Trophoblast cell (in vitro differentiated cells and primary cell): ENCODE results near the gene DYRK3.

Experiments used
- DNase-seq, 2 donors: peaks; one replicate each; pipeline ENCODE4 v3.0.0-alpha.2; 2016
- H2AFZ ChIP-seq: 2 replicates; pipeline ENCODE4 v1.6.1; 2013; ENCODE audit warnings: low read length, moderate library complexity, mild to moderate bottlenecking; ENCODE audit not compliant: insufficient read depth, poor library complexity
- H2AK5ac ChIP-seq: 2 replicates; pipeline ENCODE4 v1.6.1; 2013; ENCODE audit warnings: mild to moderate bottlenecking, low read length
- H2BK120ac ChIP-seq: 2 replicates; pipeline ENCODE4 v1.6.1; 2013; ENCODE audit warnings: low read length, mild to moderate bottlenecking, moderate library complexity; ENCODE audit not compliant: insufficient read depth, poor library complexity
- H2BK12ac ChIP-seq: 2 replicates; pipeline ENCODE4 v1.6.1; 2013; ENCODE audit warnings: mild to moderate bottlenecking, low read length, moderate library complexity
- H2BK5ac ChIP-seq: 2 replicates; pipeline ENCODE4 v1.6.1; 2013; ENCODE audit warnings: low read length, low read depth, moderate library complexity, mild to moderate bottlenecking; ENCODE audit not compliant: poor library complexity
- H3K14ac ChIP-seq: 2 replicates; pipeline ENCODE4 v1.6.1; 2013; ENCODE audit warnings: mild to moderate bottlenecking, low read length
- H3K18ac ChIP-seq: 2 replicates; pipeline ENCODE4 v1.6.1; 2013; ENCODE audit warnings: mild to moderate bottlenecking, low read length
- H3K23ac ChIP-seq: 2 replicates; pipeline ENCODE4 v1.6.1; 2013; ENCODE audit warnings: low read length
- H3K27ac ChIP-seq: 2 replicates; pipeline ENCODE4 v1.5.1; 2013; ENCODE audit warnings: low read depth, mild to moderate bottlenecking, inconsistent platforms, low read length, moderate library complexity
- H3K27me3 ChIP-seq: 2 replicates; pipeline ENCODE4 v1.6.1; 2013; ENCODE audit warnings: inconsistent platforms, mild to moderate bottlenecking, low read length, moderate library complexity; ENCODE audit not compliant: insufficient read depth
- H3K36me3 ChIP-seq, 2 experiments: 1 replicate in 1 of 2; 2 replicates in 1 of 2; pipeline ENCODE4 v1.6.1; 2013; ENCODE audit warnings: low read length in 2 of 2, mild to moderate bottlenecking in 2 of 2, moderate library complexity in 1 of 2; ENCODE audit not compliant: insufficient read depth in 2 of 2, control insufficient read depth in 1 of 2
- H3K4ac ChIP-seq: 2 replicates; pipeline ENCODE4 v1.6.1; 2013; ENCODE audit warnings: low read depth, mild to moderate bottlenecking, low read length, moderate library complexity
- H3K4me1 ChIP-seq, 2 experiments: 1 replicate in 1 of 2; 2 replicates in 1 of 2; pipeline ENCODE4 v1.6.1; 2013; ENCODE audit warnings: low read length in 2 of 2, mild to moderate bottlenecking in 2 of 2, moderate library complexity in 1 of 2; ENCODE audit not compliant: insufficient read depth in 2 of 2, control insufficient read depth in 1 of 2
- H3K4me2 ChIP-seq: 2 replicates; pipeline ENCODE4 v1.6.1; 2013; ENCODE audit warnings: inconsistent platforms, mild to moderate bottlenecking, low read length, moderate library complexity
- H3K4me3 ChIP-seq: 2 replicates; pipeline ENCODE4 v1.5.1; 2013; ENCODE audit warnings: mild to moderate bottlenecking, low read depth, low read length, inconsistent platforms
- H3K79me1 ChIP-seq: one replicate; pipeline ENCODE4 v1.6.1; 2013; ENCODE audit warnings: low read length
- H3K79me2 ChIP-seq: 2 replicates; pipeline ENCODE4 v1.6.1; 2013; ENCODE audit warnings: low read length, mild to moderate bottlenecking; ENCODE audit not compliant: control insufficient read depth, insufficient read depth, poor library complexity
- H3K9ac ChIP-seq: 2 replicates; pipeline ENCODE4 v1.6.1; 2013; ENCODE audit warnings: mild to moderate bottlenecking, low read length
- H3K9me3 ChIP-seq: 2 replicates; pipeline ENCODE4 v1.6.1; 2013; ENCODE audit warnings: low read depth, mild to moderate bottlenecking, control low read depth, inconsistent platforms, low read length; ENCODE audit not compliant: insufficient read depth
- H4K12ac ChIP-seq: 2 replicates; pipeline ENCODE4 v1.6.1; 2013; ENCODE audit warnings: low read depth, mild to moderate bottlenecking, low read length, moderate library complexity
- H4K8ac ChIP-seq: 2 replicates; pipeline ENCODE4 v1.6.1; 2013; ENCODE audit warnings: low read depth, mild to moderate bottlenecking, low read length, moderate library complexity
- H4K91ac ChIP-seq: one replicate; pipeline ENCODE4 v1.6.1; 2013; ENCODE audit warnings: low read depth, mild to moderate bottlenecking, low read length, moderate library complexity
- WGBS: extraction: QIAGEN DNeasy Blood & Tissue Kit; methylation state at CpG from one replicate; pipeline ENCODE4 v1.1.7; 2013; ENCODE audit warnings: missing lambda C conversion rate; ENCODE audit not compliant: insufficient read length, insufficient coverage; ENCODE audit errors: extremely low coverage; 5-methylcytosine and 5-hydroxymethylcytosine counted together

Gene DYRK3

GRCh38 chr1:206680279-206680678, 44.9 kb downstream of the DYRK3 start:
- H3K9ac ChIP-seq: no peak overlapping the region
- peaks cover 2% of the 10 kb centered on the region for H3K79me2 ChIP-seq
- no peak overlapping the region for H3K4me2 ChIP-seq
- H2AFZ ChIP-seq: no peak overlapping the region
- H4K8ac ChIP-seq: no peak overlapping the region
- H3K27me3 ChIP-seq: peaks cover 4% of the 10 kb centered on the region
- WGBS: no CpG with 5 or more reads among the region's 4 CpGs
- no peak overlapping the region for H3K14ac ChIP-seq
- H3K4me1 ChIP-seq: peaks cover 0 to 3% of the 10 kb centered on the region in 2 experiments
- no peak overlapping the region for H2BK12ac ChIP-seq
- no peak for DNase-seq
- H3K23ac ChIP-seq: no peak overlapping the region
- H3K9me3 ChIP-seq: no peaks in the 10 kb centered on the region
- no peak overlapping the region for H3K4ac ChIP-seq
- no peak overlapping the region for H4K12ac ChIP-seq
- H3K27ac ChIP-seq: no peak overlapping the region
- H3K18ac ChIP-seq: no peak overlapping the region
- no peak overlapping the region for H2AK5ac ChIP-seq
- H3K4me3 ChIP-seq: no peak overlapping the region
- H3K79me1 ChIP-seq: no peaks in the 10 kb centered on the region
- H2BK5ac ChIP-seq: no peak overlapping the region
- H4K91ac ChIP-seq: no peak overlapping the region
- no peaks in the 10 kb centered on the region for H3K36me3 ChIP-seq
- no peak overlapping the region for H2BK120ac ChIP-seq

- H3K79me1 ChIP-seq: peaks cover 6% of the 10 kb centered on the region
- no peak overlapping the region for H2AK5ac ChIP-seq
Measured at GRCh38 chr1:206681359-206681758, 46.0 kb downstream of the DYRK3 start.

GRCh38 chr1:206682111-206682510, 46.8 kb downstream of the DYRK3 start:
- H2AK5ac ChIP-seq: no peak overlapping the region
- no peaks in the 10 kb centered on the region for H3K9me3 ChIP-seq
- no peak overlapping the region for H3K4me3 ChIP-seq
- H3K18ac ChIP-seq: no peak overlapping the region
- H4K8ac ChIP-seq: no peak overlapping the region
- WGBS: no CpG with 5 or more reads among the region's 3 CpGs
- H3K79me2 ChIP-seq: peaks cover 10% of the 10 kb centered on the region
- H2AFZ ChIP-seq: no peak overlapping the region
- no peak overlapping the region for H2BK12ac ChIP-seq
- H3K4ac ChIP-seq: no peak overlapping the region
- H3K14ac ChIP-seq: no peak overlapping the region
- peaks cover 2 to 8% of the 10 kb centered on the region in 2 experiments for H3K4me1 ChIP-seq
- H3K4me2 ChIP-seq: no peak overlapping the region
- no peak for DNase-seq
- peaks cover 6% of the 10 kb centered on the region for H3K79me1 ChIP-seq
- no peak overlapping the region for H4K12ac ChIP-seq
- no peak overlapping the region for H3K9ac ChIP-seq
- peaks cover 4% of the 10 kb centered on the region for H3K27me3 ChIP-seq
- no peak overlapping the region for H3K27ac ChIP-seq
- no peak overlapping the region for H4K91ac ChIP-seq
- no peak overlapping the region for H3K23ac ChIP-seq
- H2BK120ac ChIP-seq: no peak overlapping the region
- no peak overlapping the region for H2BK5ac ChIP-seq
- H3K36me3 ChIP-seq: no peaks in the 10 kb centered on the region

More at GRCh38 chr1:206681359-206681758, 46.0 kb downstream of the DYRK3 start:
- H4K12ac ChIP-seq: no peak overlapping the region
- no peak overlapping the region for H3K18ac ChIP-seq
- H3K27ac ChIP-seq: no peak overlapping the region
- DNase-seq: no peak
- peaks cover 4% of the 10 kb centered on the region for H3K27me3 ChIP-seq
- H3K4me2 ChIP-seq: no peak overlapping the region
- no peak overlapping the region for H4K91ac ChIP-seq
- no peaks in the 10 kb centered on the region for H3K9me3 ChIP-seq
- H3K4ac ChIP-seq: no peak overlapping the region
- H2BK5ac ChIP-seq: no peak overlapping the region
- H4K8ac ChIP-seq: no peak overlapping the region
- no peak overlapping the region for H3K4me3 ChIP-seq
- no peaks in the 10 kb centered on the region for H3K36me3 ChIP-seq
- no peak overlapping the region for H2BK12ac ChIP-seq
- H3K23ac ChIP-seq: no peak overlapping the region
- no peak overlapping the region for H3K14ac ChIP-seq
- no peak overlapping the region for H2BK120ac ChIP-seq
- H3K79me2 ChIP-seq: peaks cover 10% of the 10 kb centered on the region
- peaks cover 0 to 3% of the 10 kb centered on the region in 2 experiments for H3K4me1 ChIP-seq
- no CpG with 5 or more reads among the region's 2 CpGs for WGBS
- H2AFZ ChIP-seq: no peak overlapping the region
- no peak overlapping the region for H3K9ac ChIP-seq

GRCh38 chr1:206683313-206683712, 48.0 kb downstream of the DYRK3 start:
- no peak overlapping the region for H3K4me2 ChIP-seq
- no peak overlapping the region for H3K4me3 ChIP-seq
- H3K79me1 ChIP-seq: peaks cover 6% of the 10 kb centered on the region
- no peak overlapping the region for H3K23ac ChIP-seq
- no peak overlapping the region for H3K14ac ChIP-seq
- H3K4me1 ChIP-seq: peaks cover 4 to 15% of the 10 kb centered on the region in 2 experiments
- no peak overlapping the region for H3K18ac ChIP-seq
- H4K91ac ChIP-seq: no peak overlapping the region
- no peak overlapping the region for H3K27ac ChIP-seq
- H3K9ac ChIP-seq: no peak overlapping the region
- H4K8ac ChIP-seq: no peak overlapping the region
- H2BK12ac ChIP-seq: no peak overlapping the region
- H3K79me2 ChIP-seq: peaks cover 13% of the 10 kb centered on the region
- H2AFZ ChIP-seq: no peak overlapping the region
- WGBS: no CpG with 5 or more reads among the region's 6 CpGs
- no peak overlapping the region for H2AK5ac ChIP-seq
- no peaks in the 10 kb centered on the region for H3K36me3 ChIP-seq
- no peak overlapping the region for H2BK120ac ChIP-seq
- H3K4ac ChIP-seq: no peak overlapping the region
- no peak overlapping the region for H4K12ac ChIP-seq
- no peak overlapping the region for H2BK5ac ChIP-seq
- no peak for DNase-seq
- no peaks in the 10 kb centered on the region for H3K9me3 ChIP-seq
- peaks cover 4% of the 10 kb centered on the region for H3K27me3 ChIP-seq
